ENCODE data around the gene CMTM1.

CMTM1 gene

DNA sequence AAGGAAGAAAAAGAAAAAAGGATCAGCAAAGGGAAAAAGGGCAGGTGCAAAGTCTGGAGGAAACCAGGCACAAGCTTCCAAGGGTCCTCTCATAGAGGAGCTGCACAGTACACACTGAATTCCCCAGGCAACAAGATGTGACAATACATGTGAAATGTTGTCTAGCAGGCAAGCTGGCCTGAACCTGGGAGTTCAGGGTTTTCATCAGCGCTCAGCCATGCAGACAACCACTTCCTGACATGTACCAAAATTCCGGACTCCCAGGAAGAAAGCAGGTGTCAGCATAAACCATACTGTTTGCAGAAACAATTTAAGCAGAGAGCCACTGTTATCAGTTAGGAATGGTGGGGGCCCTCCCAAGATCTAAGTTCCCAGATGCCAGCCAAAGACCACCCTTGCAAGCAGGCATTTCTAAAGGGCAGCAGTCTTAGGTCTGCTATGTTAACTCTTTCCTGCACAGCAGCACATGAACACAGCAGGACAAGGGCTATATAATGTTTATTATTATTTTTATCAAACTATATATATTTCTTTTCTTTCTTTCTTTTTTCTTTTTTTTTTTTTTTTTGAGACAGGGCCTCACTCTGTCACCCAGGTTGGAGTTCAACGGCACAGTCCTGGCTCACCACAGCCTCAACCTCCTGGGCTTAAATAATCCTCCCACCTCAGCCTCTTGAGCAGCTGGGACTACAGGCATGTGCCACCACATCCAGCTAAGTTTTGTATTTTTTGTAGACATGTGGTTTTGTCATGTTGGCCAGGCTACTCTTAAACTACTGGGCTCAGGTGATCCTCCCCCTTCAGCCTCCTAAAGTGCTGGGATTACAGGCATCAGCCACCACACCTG is 26.4 kb upstream of the CMTM1 start:
- DNase-seq, result no peak

DNA sequence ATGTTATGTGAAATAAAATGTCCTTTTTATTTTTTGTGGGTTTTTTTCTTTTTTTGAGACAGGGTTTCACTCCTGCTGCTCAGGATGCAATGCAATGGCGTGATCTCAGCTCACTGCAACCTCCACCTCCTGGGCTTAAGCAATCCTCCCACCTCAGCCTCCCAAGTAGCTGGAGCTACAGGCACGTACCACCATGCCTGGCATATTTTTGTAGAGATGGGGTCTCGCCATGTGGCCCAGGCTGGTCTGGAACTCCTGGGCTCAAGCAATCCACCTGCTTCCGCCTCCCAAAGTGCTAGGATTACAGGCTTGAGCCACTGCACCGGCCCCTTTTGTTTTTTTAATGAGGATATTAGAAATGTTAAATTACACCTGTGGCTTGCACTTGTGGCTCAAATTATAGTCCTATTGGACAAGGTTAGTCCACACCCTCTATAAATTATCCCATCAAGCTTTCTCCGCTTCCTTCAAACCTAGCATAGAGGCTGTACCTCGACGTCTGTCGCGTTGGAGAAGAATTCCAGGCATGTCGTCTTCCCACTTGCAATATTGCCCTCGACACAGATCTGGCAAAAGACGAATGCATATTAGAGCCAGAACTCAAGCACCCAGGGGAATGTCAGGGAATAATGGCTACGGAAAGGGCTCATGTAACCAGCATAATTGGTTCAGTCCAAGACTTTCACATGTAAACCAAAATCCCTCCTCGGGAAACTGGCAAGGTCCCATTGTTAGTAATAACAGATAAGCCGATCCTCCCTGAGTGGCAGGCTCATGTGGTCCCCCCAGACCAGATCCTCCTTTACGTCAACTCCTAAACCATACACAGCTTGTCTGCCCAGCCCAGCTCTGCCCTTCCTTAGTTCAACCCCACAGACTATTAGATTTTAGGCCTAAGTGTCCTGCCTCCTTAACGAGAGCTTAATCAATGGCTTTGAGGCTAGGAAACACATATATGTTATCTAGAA is 24.6 kb upstream of the CMTM1 start:
- DNase-seq, result no peak

DNA sequence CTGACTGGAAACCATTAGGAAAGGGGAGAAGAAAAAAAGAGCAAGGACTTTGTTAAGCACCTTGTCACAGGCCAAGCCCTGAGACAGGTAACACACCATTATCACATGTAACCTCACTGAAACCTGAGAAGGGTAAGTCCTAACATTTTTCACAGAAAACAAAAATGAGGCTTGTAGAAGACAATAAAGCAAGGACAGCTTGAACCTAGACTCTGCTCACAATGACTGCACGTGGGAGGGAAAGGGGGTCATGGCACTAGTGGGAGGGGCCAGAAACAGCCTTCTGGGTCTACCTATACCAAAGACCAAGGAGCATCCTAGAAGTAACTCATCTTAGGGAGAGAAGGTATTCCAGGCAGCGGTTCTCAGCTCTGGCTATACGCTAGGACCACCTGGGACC is 23.8 kb upstream of the CMTM1 start:
- no peak for DNase-seq

DNA sequence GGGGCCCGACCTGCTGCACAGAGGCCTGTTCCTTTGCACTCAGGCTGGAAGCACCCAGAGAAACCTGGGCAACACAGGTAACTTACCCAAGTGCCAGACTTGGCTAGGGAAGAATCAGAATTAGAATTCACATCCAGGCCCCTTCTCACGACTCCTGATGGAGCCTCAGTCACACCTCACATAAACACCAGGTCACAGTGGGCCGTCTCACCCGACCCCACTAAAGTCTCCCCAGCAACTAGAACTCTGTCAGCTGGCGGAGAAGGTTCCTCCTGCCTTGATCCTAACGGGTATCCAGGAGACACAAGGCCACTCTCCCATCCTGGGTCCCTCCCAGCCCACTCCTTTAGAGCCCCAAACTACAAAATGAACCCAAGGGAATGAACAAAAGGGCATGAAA is 22.7 kb upstream of the CMTM1 start:
- no peak for DNase-seq

DNA sequence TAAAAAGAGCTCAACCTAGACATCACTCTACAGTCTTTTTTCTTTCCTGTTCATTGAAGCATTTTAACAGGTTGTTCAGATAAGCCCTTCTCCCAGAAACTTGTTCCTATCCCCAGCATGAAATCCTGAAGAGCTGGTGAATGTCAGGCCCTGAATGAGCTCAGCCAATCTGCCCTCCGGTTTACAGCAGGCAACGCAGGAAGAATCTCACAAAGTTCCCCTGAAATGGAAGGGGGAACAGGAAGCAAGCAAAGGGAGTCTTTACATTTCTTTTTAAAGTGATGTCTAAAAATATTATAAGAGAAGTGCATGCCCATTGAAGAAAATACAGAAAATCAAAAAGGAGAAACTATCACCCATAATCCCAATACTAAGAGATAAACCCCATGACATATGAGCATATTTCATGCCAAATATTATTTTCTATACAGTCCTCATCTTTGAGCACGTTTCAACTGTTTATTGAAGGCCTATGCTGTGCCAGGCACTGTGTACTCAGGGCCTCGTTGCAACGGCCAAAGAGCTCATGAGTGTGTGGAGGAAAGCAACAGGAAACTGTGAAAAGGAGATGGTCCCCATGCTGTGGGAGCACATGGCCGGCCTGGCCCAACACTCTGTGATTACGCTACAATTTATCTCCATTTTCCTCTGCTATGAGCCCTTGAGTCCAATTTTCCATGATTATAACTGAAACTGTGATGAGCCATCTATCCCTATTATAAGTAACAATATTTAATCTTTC is 22.1 kb upstream of the CMTM1 start:
- no peak for DNase-seq

DNA sequence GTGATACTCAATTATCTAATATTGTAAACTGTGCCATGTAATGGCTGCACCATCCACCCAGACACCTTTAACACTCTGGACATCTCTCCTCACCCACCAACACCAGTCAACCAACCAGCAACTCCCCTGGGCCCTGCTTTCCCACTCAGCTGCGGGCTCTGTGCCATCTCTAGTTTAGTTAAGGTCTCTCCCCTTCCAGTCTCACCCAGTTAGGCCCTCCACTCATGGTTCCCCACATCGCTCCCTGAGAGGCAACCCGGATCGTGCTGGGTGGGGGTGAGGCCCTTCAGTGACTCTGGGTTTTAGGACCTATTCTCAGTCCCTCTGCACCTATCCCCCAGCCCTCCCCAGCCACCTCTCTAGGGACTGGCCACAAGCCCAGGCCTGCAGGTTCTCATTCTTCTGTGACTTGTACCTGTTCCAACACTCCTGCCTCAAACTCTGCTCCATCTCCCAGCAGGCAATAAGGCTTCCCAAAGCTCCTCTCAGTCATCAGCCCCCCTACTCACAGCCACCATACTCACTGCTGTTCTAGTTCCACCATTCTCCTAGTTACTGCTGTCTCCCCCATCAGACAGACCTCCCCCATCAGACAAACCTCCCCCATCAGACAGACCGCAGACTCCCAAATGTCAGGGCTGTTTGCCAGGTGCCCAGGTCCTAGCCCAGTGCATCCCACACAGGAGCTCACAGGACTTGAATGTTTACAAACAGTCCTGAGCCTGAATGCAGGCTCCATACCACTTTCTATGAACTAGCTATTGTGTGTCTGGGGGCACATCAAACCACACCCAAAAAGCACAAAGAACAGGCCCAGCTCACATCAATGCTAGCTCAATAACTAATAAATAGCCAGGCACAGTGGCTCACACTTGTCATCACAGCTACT is 18.9 kb upstream of the CMTM1 start:
- no peak for DNase-seq

DNA sequence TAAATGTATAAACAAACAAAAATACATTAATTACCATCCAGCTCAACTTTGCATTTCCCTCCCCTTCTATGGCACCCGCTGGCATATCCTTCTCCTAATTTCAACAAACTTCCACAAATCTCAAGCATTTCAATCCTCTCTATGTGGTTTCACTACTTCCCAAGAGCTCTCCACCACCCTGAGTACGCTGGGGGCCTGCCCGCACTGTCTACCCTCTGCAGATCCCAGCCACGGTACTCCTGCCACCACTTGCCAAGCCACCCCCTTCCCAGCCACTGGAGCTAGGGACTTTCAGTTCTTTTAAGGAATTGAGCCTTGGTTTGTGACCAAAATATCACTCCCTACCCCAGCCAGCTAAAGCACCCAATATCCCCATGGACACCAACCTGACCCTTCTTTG is 18.2 kb upstream of the CMTM1 start:
- no peak for DNase-seq

DNA sequence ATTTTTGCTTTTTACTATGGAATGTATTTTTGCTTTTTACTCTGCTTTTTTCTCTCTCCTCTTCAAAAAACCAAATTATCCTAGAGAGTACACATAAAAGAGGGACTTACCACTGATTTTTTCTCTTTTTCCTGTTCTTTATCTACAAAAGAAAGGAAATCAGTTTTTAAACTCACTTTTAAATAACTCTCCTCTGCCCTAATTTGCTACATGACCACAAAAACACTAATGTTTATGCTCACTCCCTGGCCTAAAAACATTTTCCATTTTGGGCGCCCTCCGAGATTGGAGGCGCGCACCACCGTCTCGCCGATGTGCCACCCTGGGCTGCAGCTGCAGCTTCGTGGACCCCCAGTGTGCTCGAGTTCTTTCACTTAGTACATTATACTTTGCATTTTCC is 17.4 kb upstream of the CMTM1 start:
- no peak for DNase-seq

DNA sequence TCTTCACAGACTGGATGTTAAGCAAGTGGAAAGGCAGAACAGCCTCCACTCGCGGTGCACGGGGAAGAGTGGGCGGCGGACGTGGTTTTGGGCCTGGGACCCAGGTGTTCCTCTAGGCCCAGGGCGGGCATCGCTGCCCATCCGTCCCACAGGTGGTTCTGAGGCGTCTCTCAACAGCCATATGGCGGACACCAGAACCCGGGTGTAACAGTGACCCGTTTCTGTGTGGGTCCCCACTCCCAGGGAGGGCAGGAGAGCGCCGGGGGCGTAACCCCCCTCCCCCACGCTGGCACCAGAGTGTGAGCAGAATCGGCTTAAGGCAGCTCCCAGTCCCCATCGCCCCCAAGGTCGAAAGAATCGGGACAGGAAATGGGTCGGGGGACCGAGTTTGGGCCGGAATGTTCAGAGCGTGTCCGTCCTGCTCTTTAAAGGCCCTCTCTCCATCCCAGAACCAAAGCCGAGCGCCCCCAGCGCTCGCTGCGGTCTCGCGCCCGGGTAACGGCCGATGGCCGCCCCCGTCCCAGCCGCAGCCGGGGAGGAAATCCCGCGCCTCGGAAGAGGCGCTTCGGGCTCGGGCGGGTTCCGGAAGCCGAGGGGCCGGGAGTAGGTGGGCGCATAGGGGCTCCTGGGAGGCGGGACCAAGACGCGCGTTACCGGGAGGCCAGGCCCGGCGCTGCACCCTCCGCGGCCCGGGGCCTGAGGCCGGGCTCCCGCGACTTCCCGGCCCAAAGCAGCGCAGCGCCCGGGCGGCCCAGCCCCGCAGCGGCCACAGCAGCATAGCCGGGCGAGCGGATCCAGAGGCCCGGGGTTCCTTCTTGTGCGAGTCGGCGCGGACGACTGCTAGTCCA is 16.7 kb upstream of the CMTM1 start, which contains the start of gene TK2:
TSS of gene TK2 (minus strand) at position 839 of the 848 bp plus-strand sequence. CDS start at position 778, 61 bp downstream.
- peak in 3 of 4 experiments; percentile 28 to 36 (median 29) for DNase-seq

DNA sequence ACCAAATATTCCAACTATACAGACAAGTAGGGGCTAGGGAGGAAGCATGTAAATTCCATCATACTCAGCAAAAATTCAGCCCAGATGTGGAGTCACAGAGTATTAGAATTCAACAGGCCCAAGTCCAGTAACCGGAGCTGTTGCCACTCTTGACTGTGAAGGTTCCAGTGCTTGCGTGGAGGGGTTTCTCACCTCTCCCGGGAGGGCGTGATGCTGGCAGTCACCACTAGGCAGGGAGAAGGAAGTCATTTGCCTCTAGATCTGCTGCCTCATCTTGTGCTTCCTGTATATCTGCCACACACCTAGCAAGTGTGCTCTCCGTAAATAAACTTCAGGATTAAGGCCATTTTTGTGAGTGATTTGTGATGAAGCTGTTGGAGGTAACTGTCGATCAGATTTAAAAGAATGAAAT is 14.9 kb upstream of the CMTM1 start:
- DNase-seq, result peak in 2 of 4 experiments; percentile 14 to 32

DNA sequence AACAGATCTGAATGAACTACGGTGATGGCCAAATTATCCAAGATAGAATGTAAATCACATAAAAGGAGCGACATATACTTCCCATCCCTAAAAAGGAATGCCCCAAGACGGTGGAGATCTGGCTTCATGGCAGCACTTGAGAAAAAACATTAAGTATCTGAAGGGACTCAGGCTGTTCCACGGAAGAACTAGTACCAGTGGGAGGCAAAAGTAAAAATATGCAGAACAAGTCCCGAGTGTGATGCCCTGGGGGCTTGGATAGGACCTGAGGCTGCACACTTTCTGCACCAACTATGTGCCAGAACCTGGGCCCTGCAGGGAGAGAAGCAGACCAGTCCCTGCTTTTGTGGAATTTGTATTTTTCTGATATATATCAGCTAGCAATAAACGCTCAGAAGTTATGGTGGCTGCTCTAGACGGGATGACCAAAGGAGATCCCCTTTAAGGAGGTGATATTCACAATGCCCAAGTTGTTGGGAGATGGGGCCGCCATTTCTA is 14.4 kb upstream of the CMTM1 start:
- no peak for DNase-seq

DNA sequence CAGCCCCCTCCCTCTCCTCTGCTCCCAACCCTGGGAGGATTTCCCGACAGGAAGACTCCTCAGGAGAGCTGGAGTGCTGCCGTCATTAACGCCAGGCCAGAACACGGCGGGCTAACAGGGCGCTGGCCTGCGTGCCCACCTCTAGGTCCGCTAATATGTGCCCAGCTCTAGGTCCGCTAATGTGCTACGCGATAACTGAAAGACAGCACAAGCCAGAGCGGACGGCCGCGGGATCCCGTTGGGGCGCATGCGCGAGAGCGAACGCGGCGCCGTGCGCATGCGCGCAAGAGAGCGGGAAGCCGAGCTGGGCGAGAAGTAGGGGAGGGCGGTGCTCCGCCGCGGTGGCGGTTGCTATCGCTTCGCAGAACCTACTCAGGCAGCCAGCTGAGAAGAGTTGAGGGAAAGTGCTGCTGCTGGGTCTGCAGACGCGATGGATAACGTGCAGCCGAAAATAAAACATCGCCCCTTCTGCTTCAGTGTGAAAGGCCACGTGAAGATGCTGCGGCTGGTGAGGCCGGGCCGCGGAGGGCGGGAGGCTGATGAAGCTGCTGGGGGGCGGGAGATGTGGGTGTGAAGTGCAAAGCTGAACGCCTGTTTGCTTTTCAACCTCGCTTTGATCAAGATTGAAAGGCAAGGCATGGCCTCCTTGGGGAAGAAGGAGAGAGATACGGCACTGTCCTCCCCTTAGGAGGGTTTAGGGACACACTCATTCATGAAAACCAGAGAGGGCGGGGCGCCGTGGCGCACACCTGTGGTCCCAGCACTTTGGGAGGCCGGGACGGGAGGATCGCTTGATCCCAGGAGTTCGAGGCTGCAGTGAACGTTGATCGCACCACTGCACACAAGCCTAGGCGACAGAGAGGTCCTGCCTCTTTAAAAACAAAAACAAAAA is 13.7 kb upstream of the CMTM1 start, which contains the start of gene CKLF:
TSS of gene CKLF (plus strand) at position 291 of the 892 bp plus-strand sequence. CDS start at position 431, 140 bp downstream.
- peak; percentile 77 to 89 (median 82) for DNase-seq

DNA sequence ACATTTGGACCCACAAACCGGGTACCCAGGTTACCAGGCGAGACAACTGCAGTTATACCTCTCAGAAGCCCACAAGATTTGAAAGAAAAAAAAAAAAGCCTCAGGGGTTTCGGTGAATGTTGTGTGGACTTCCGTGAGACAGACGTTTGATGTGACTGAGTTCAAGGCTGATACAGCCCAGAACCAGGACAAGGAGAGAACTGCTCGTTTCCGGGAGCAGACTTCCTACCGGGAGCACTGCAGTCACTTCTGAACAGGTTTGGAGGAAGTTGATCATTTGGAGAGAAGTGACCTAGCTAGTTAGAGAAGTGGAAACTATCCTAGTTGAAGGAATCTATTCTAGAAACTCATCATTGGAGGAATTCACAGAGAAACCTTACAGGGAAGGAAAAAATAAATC is 13.0 kb upstream of the CMTM1 start:
- no peak for DNase-seq

DNA sequence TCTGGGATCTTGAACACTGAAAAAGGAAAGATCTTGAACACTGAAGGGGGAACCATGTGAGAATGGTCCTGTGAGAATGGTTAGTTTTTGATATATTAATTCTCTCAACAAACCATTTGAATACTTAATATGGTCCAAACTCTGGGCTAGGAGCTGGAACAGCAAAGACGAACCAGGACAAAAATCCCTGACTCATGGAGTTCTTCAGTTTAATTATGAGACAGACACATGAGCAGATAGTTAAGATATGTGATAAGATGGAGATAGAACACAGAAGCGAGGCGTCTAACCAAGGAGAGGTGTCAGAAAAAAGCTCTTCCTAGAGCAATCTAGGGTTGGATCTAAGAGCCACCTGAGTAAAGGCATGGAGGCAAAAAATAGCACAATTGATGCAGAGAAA is 12.2 kb upstream of the CMTM1 start:
- no peak for DNase-seq

DNA sequence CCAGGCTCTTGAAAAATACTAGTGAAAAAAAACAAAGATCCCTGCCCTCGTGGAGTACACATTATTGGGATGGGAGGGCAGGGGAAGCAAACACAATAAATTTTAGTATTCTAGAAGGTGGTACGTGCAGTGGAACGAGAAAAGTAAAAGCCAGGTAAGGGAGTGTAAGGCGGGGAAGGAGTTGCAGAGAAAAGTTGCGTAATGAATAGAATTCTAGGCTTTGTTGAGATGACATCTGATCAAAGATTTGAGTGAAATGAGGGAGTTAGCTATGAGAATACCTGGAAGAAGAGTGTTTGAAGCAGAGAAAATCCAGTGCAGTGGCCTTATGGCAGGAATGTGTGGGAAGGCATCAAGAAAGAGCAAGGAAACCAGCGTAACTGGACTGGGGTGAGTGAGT is 11.7 kb upstream of the CMTM1 start:
- no peak for DNase-seq

DNA sequence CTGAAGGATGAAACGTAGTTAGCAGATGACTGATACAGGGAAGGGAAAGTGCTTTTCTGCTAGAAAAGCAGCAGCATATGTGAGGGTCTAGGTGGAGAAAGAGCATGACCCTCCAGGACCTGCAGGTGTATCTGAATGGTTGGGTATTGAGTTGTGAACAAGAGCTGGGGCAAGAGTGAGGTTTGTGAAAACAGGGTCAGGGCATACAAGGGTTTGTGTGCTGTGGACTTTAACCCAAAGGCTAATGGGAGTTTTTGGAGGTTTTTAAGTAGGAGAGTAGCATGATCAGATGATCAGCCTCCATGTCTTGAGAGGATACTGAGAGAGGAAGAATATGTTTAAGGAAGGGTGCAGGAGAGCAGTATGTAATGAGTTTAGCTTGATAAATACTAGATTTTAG is 6.1 kb upstream of the CMTM1 start:
- no peak for DNase-seq

DNA sequence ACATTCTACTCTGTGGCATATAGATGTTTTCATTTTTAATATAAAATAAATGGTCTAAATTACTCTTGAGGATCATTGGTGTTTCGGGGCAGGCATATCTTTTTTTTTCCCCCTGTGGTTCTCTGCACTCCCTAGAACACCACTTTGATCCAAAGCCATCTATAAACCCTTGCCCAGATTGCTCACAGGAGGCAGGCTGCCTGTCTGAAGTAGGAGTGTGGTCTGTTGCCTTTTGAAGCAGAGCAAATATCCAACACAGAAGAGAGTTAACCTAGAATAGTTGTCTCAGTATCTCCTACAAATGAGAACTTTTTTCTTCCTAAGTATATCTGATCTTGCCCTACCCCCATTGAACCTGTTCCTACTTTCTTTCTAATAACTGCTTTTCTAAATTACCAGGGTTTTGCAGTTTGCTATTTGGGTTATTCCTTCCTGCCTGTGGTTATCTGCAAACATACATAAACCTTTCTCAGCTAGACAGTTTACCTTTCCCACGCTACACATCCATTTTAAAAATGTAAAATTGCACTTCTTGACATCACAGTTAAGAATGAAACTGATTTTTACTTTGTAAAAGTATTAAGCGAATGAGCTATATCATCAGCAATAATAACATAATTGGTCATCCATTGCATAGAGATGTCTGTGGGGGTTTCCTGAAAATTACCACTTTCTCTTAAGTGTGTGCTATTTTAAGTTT is 4.7 kb upstream of the CMTM1 start:
- DNase-seq, result no peak

DNA sequence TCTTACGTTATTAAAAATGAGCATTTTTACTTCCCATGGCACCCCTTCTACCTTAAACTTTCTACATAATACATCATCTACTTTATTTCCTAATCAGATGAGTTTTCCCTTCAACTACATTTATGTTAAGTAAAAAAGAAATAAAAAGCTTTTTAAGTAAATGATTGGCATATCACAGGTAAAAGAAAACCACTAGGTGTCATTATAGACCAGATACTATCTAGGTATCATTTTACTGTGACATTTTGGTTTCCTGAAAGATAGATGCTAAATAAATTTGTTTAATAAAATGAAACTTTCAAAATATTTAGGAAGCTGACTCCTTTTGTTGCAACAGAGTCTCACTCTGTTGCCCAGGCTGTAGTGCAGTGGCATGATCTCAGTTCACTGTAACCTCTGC is 3.8 kb upstream of the CMTM1 start:
- DNase-seq, result no peak

DNA sequence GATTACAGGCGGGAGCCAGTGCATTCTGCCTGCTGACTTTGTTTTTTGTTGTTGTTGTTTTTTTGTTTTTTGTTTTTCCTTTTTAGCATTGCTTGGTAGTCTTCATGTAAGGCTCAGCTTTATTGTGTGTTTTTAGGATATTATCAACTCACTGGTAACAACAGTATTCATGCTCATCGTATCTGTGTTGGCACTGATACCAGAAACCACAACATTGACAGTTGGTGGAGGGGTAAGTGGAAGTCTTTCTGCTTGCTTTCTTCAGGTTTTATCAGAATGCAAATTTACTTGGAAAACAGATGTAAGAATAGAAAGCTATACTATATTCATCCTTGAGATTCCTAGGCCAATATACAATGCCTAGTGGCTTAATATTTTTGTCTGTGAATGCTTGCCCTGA is 3.3 kb upstream of the CMTM1 start:
- no peak for DNase-seq

Measured in activated naive CD4-positive, alpha-beta T cell (primary cell).